Activated naive CD8-positive, alpha-beta T cell treated with anti-CD3 and anti-CD28 coated beads, Interleukin-2, amount 50 U/mL, for 24 hours (primary cell): Measurements from ENCODE around the gene CCDC102B.
"Not testable (repeated sequence)": the region's sequence is repeated elsewhere in the genome, so short reads cannot be mapped to it uniquely, and the experiment has no call there.

Experiments
- ATAC-seq: fragments of 150-1000 bp; cut with Tn5 transposase; one replicate; pipeline ENCODE4 v1.10.0; 2021
- DNase-seq: peaks from one replicate; pipeline ENCODE4 v3.0.0; 2021
- H3K27ac Mint-ChIP-seq: one replicate; pipeline ENCODE4 v1.8.0; 2021; ENCODE audit warnings: mild to moderate bottlenecking, mixed read lengths
- H3K27me3 Mint-ChIP-seq: one replicate; pipeline ENCODE4 v1.8.0; 2021; ENCODE audit warnings: mixed read lengths
- H3K36me3 Mint-ChIP-seq: one replicate; pipeline ENCODE4 v1.8.0; 2021; ENCODE audit warnings: low read depth, mixed read lengths
- H3K4me1 Mint-ChIP-seq: one replicate; pipeline ENCODE4 v1.8.0; 2021; ENCODE audit warnings: mixed read lengths
- H3K4me3 Mint-ChIP-seq: one replicate; pipeline ENCODE4 v1.8.0; 2021; ENCODE audit warnings: mild to moderate bottlenecking, moderate library complexity, mixed read lengths
- H3K9me3 Mint-ChIP-seq: one replicate; pipeline ENCODE4 v1.8.0; 2021; ENCODE audit warnings: mixed read lengths

Gene CCDC102B

GRCh38 chr18:68909579-68909978 lies 111.7 kb downstream of the CCDC102B start:
- Mint-ChIP-seq H3K36me3 (no peaks in the 10 kb centered on the region), H3K27me3 (no peaks in the 10 kb centered on the region), H3K9me3 (no peaks in the 10 kb centered on the region), H3K4me3 (no peak overlapping the region), H3K4me1 (peaks cover 2% of the 10 kb centered on the region), H3K27ac (no peak overlapping the region)
- no peak for DNase-seq
- ATAC-seq: no peak

DNA sequence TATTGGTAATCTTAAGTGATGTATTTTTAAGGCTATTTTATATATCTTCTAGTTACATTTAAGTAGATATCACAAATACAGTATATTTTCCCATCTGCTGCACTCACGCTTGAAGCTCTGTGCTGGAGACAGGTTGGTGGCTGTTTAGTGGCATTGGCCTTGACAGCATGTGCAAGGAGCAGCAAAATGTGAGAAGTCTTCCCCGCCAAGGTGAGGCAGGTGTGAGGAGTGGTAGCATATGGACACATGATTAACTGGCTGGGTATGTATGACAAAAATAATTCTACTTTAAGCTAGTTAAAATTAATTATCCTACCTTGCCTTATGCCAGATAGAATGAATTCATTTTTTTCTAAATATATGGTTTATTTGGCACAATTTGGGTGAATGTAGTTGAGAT lies 117.2 kb downstream of the CCDC102B start:
- Mint-ChIP-seq H3K9me3 (no peaks in the 10 kb centered on the region), H3K4me1 (peaks cover 7% of the 10 kb centered on the region), H3K4me3 (no peak overlapping the region), H3K27ac (no peak overlapping the region), H3K27me3 (no peaks in the 10 kb centered on the region), H3K36me3 (no peaks in the 10 kb centered on the region)
- ATAC-seq (no peak), DNase-seq (no peak)

- peaks cover 7% of the 10 kb centered on the region for H3K4me1 Mint-ChIP-seq
- no peaks in the 10 kb centered on the region for H3K27me3 Mint-ChIP-seq
- no peaks in the 10 kb centered on the region for H3K36me3 Mint-ChIP-seq
- ATAC-seq (peak; percentile 36), DNase-seq (no peak)
- no peak overlapping the region for H3K27ac Mint-ChIP-seq
- H3K4me3 Mint-ChIP-seq: no peak overlapping the region
- no peaks in the 10 kb centered on the region for H3K9me3 Mint-ChIP-seq
Measured at GRCh38 chr18:68916734-68917133, 118.9 kb downstream of the CCDC102B start.

DNA sequence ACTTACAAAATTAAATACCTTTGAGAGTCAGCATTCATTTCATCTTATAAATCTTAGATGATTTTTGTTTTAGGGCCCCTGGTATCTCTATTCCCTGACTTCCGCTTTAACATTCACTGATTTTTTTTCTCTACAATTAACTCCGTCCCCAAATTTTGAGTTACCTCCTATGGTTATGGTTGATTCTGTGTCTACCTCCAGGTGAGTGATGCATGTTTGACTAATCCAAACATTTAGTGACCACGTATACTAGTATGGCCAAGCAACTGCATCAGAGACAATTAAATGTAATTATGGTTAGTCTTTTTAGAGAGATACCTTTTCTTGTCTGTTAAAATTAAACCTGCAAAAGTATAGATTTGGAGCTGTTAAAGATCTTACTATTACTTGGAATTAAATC lies 120.3 kb downstream of the CCDC102B start:
- DNase-seq: no peak
- no peaks in the 10 kb centered on the region for H3K36me3 Mint-ChIP-seq
- H3K4me3 Mint-ChIP-seq: no peak overlapping the region
- ATAC-seq: no peak
- no peaks in the 10 kb centered on the region for H3K27me3 Mint-ChIP-seq
- H3K4me1 Mint-ChIP-seq: peaks cover 7% of the 10 kb centered on the region
- H3K9me3 Mint-ChIP-seq: no peaks in the 10 kb centered on the region
- H3K27ac Mint-ChIP-seq: no peak overlapping the region

DNA sequence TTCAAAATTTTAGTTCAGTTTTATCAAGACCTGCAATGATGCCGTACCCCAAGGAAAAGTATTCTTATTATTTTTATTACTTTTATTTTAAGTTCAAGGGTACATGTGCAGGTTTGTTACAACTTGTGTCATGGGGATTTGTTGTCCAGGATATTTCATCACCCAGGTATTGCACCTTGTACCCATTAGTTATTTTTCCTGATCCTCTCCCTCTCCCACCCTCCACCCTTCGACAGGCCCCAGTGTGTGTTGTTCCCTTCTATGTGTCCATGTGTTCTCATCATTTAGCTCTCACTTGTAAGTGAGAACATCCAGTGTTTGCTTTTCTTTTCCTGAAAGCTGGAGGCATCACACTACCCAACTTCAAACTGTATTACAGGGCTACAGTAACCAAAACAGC lies 122.0 kb downstream of the CCDC102B start:
- H3K4me1 Mint-ChIP-seq: peaks cover 6% of the 10 kb centered on the region
- H3K4me3 Mint-ChIP-seq: no peak overlapping the region
- DNase-seq (no peak), ATAC-seq (no peak)
- no peaks in the 10 kb centered on the region for H3K27me3 Mint-ChIP-seq
- no peaks in the 10 kb centered on the region for H3K36me3 Mint-ChIP-seq
- H3K9me3 Mint-ChIP-seq: no peaks in the 10 kb centered on the region
- no peak overlapping the region for H3K27ac Mint-ChIP-seq

GRCh38 chr18:68922392-68922791 lies 124.5 kb downstream of the CCDC102B start:
- Mint-ChIP-seq H3K4me1 (no peaks in the 10 kb centered on the region), H3K27me3 (no peaks in the 10 kb centered on the region), H3K9me3 (no peaks in the 10 kb centered on the region), H3K27ac (no peak overlapping the region), H3K36me3 (no peaks in the 10 kb centered on the region), H3K4me3 (no peak overlapping the region)
- DNase-seq: no peak
- ATAC-seq: peak; percentile 10

DNA sequence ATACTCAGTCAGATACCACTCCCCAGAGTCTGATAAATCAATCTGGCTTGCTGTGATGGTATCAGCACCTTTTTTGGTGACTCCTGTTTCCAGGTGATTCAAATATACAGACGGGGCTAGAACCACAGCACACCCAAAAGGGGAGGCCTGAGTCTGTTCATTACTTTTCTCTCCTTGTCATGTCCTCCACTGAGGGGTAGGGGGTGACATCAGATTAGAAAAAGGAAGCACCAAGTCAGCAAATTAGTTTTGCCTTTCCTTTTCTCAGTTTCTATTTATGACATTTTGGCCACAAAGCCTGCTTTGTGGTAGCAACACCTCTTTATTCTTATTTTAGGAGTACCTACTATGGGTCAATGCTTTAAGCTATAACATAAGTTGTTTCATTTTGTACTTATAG lies 127.4 kb downstream of the CCDC102B start:
- no peaks in the 10 kb centered on the region for H3K9me3 Mint-ChIP-seq
- no peaks in the 10 kb centered on the region for H3K27me3 Mint-ChIP-seq
- ATAC-seq: peak; percentile 48
- H3K36me3 Mint-ChIP-seq: no peaks in the 10 kb centered on the region
- no peak for DNase-seq
- no peak overlapping the region for H3K27ac Mint-ChIP-seq
- H3K4me3 Mint-ChIP-seq: no peak overlapping the region
- H3K4me1 Mint-ChIP-seq: no peaks in the 10 kb centered on the region

DNA sequence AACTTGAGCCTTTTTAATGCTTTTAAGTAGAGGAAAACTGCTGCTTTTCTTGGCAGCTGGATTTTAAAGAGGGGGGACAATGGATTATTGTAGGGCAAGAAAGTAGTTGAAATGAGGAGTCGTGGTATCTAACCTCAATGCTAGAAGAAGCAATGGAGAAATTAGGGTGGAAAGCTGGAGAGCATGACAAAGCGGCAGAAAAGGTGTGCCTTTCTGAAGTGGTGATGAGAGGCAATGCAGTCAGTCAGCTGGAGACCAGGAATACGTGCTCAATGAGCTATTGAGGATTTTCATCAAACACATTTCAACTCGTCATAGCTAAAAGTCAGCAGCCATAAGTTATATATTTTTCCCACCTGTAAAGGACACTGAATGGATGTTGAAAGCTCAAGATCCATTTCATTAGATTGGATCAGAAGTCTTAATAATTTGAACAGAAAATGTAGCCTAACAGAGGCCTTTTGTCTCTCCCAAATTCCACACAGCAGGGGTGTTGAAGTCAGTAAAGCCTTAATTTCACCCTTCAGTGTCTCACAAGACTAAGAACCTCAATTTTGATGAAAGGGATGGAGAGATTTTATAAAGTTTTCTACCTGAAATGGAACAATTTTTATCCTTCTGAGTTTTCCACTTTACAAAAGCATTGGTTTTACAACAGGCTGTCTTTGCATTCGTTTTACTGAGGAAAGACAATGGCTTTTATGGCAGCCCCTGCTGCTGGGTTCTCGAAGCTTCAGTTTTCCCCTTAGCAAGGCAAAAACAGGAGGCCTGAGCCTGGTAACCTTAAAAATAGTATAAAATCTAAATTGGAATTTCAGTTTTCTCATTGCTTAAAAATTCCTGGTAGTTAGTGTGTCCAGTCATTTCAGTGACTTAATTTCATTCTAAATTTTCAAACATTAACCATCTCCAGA lies 131.1 kb downstream of the CCDC102B start:
- ATAC-seq: no peak
- no peaks in the 10 kb centered on the region for H3K9me3 Mint-ChIP-seq
- DNase-seq: no peak
- H3K36me3 Mint-ChIP-seq: no peaks in the 10 kb centered on the region
- H3K27me3 Mint-ChIP-seq: no peaks in the 10 kb centered on the region
- no peak overlapping the region for H3K27ac Mint-ChIP-seq
- H3K4me3 Mint-ChIP-seq: no peak overlapping the region
- H3K4me1 Mint-ChIP-seq: no peaks in the 10 kb centered on the region

DNA sequence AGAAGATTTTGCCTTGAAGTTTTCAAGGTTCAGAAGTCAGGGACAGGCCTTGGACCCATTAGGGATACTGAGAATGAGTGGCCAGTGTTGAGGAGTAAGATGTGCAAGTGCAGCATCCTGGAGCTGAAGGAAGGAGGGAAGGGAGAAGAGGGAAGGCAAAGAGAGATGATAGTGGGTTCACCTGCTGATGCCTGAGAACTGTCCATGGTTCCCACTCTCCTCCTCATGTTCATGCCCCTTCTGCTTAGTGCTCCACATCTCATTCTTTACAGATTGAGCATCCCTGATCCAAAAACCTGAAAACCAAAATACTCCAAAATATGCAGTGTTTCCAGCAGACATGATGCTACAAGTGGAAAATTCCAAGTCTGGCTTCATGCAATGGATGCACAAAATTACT lies 137.8 kb downstream of the CCDC102B start:
- Mint-ChIP-seq H3K27ac (no peak overlapping the region), H3K4me1 (no peaks in the 10 kb centered on the region), H3K27me3 (no peaks in the 10 kb centered on the region), H3K9me3 (no peaks in the 10 kb centered on the region), H3K36me3 (no peaks in the 10 kb centered on the region), H3K4me3 (no peak overlapping the region)
- DNase-seq (no peak), ATAC-seq (no peak)

DNA sequence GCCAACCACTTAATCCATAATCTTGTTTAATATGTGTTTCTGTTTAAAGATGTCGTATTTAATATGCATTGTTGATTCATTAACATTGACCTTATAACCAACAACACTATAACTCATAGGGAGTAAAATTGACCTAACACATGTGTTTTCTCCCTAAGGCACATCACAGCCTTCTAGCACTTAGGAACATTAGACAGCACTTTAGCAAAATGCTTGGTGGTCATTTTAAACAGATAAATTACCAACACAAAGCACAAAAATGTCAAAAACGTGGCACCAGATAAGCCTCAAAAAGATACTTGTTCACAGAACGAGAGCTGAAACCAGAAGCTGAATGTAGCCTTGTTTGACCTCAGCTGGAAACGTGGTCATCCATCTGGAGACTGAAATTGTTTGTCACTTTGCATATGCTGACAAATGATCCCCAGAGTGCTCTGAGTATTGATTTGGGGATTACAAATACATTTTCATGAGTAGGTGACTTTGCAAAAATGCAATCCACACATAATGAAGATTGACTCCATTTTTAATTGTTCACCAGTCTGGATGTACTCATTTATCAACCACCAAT lies 139.2 kb downstream of the CCDC102B start:
- ATAC-seq: no peak
- no peak for DNase-seq
- Mint-ChIP-seq H3K9me3 (no peaks in the 10 kb centered on the region), H3K36me3 (no peaks in the 10 kb centered on the region), H3K4me1 (no peaks in the 10 kb centered on the region), H3K4me3 (no peak overlapping the region), H3K27me3 (no peaks in the 10 kb centered on the region), H3K27ac (no peak overlapping the region)

- Mint-ChIP-seq H3K27me3 (no peaks in the 10 kb centered on the region), H3K36me3 (no peaks in the 10 kb centered on the region), H3K27ac (no peak overlapping the region), H3K4me3 (no peak overlapping the region), H3K4me1 (no peaks in the 10 kb centered on the region), H3K9me3 (no peaks in the 10 kb centered on the region)
- DNase-seq: no peak
- ATAC-seq: no peak
Measured at GRCh38 chr18:68940039-68940438, 142.2 kb downstream of the CCDC102B start.

- Mint-ChIP-seq H3K9me3 (no peaks in the 10 kb centered on the region), H3K4me3 (no peak overlapping the region), H3K27ac (no peak overlapping the region), H3K4me1 (no peaks in the 10 kb centered on the region), H3K36me3 (no peaks in the 10 kb centered on the region), H3K27me3 (no peaks in the 10 kb centered on the region)
- DNase-seq: no peak
- ATAC-seq: no peak
Measured at GRCh38 chr18:68940754-68941153, 142.9 kb downstream of the CCDC102B start.

- no peak overlapping the region for H3K4me3 Mint-ChIP-seq
- DNase-seq (no peak), ATAC-seq (no peak)
- no peaks in the 10 kb centered on the region for H3K27me3 Mint-ChIP-seq
- H3K36me3 Mint-ChIP-seq: no peaks in the 10 kb centered on the region
- H3K4me1 Mint-ChIP-seq: no peaks in the 10 kb centered on the region
- H3K27ac Mint-ChIP-seq: no peak overlapping the region
- no peaks in the 10 kb centered on the region for H3K9me3 Mint-ChIP-seq
Measured at GRCh38 chr18:68942230-68942629, 144.3 kb downstream of the CCDC102B start.

DNA sequence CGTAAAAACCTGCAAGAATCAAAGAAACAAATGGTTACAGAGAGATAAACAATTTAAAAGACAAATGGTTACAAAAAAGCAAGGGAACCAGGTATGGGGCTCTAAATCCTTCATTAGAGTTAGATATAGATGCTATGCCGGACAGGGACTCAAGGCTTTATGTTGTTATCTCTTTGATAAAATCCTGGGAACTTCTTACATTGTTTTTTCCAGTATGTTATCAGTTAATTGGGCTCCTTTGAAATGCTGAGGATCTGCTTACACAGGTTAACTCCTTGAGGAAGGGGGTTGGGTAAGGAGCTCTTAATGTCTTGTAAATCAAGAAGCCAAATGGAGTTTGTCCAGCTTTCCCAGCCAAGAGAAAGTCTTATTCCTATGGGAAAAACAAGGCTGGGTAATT lies 146.0 kb downstream of the CCDC102B start:
- not testable (repeated sequence) for H3K4me3 Mint-ChIP-seq, H3K27me3 Mint-ChIP-seq, H3K4me1 Mint-ChIP-seq, DNase-seq, ATAC-seq, H3K27ac Mint-ChIP-seq, H3K36me3 Mint-ChIP-seq, H3K9me3 Mint-ChIP-seq

DNA sequence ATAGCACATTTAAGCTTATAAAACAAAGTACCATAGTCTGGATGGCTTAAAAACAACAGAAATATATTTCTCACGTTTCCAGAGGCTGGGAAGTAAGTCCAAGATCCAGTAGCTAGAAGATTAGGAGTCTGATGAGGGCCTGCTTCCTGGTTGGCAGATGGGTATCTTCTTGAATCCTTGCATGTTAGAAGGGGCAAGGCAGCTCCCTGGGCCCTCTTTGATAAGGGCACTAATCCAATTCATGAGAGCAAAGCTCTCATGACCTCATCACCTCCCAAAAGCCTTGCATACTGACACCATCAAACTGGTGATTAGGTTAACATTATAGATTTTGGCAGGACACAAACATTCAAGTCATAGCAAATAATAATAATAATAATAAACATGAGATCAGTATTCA lies 146.4 kb downstream of the CCDC102B start:
- ATAC-seq (no peak), DNase-seq (no peak)
- Mint-ChIP-seq H3K4me3 (no peak overlapping the region), H3K27me3 (no peaks in the 10 kb centered on the region), H3K27ac (no peak overlapping the region), H3K36me3 (no peaks in the 10 kb centered on the region), H3K9me3 (no peaks in the 10 kb centered on the region), H3K4me1 (no peaks in the 10 kb centered on the region)
